ENCODE data around the gene DNMT1. TPM values are rescaled to one million over a fixed set of nuclear protein-coding genes. Genes with fewer than 3 reads are reported as not detected.
"Not testable (repeated sequence)": the region's sequence is repeated elsewhere in the genome, so short reads cannot be mapped to it uniquely, and the experiment has no call there.

The DNMT1 gene
- 10 to 100 TPM; 16.9 to 92.4 (median 37.4) TPM for total RNA-seq

- in situ Hi-C loops (cut with MboI; ENCODE audit: low pct_unique_long_range_greater_than_20kb in 2 of 9, low sequenced_read_pairs in 9 of 9, unreplicated experiment in 9 of 9): no loop called here
- 3% methylated on average over 6 of the region's 71 CpGs; no CpG with 5 or more reads in 9 of the 10 experiments for WGBS, 10 experiments
- peaks cover 5 to 7% of the 10 kb centered on the region in 2 donors for H3K4me1 ChIP-seq (replicated peaks in 1 of 2)
- peak within 1 kb of the TSS; percentile 92 to 100 (median 99) for H3K4me3 ChIP-seq
- peak within 1 kb of the TSS; percentile 85 to 90 for H3K27ac ChIP-seq
- peak; percentile 92 to 98 (median 97) for ATAC-seq (replicated peaks in 6 of 8)
Measured at GRCh38 chr19:10194500-10195198, at the start of gene DNMT1. Gene DNMT1, minus strand, starts transcription at chr19:10194953. Its CDS starts 54 bp downstream, at chr19:10194899.

- H3K27ac ChIP-seq: no peak overlapping the region
- H3K4me3 ChIP-seq: no peak overlapping the region
- in situ Hi-C loops (cut with MboI; ENCODE audit: low pct_unique_long_range_greater_than_20kb in 2 of 9, low sequenced_read_pairs in 9 of 9, unreplicated experiment in 9 of 9): loop anchor here in 3 of 9 experiments (25.0 kb wide), 1 partner anchor 306 kb away; the partner anchor contains the start of gene OLFM2 (in 3 of the 3)
- ATAC-seq (replicated peaks in 6 of 8): no peak
- WGBS, 10 experiments: 20 to 100% (median 92%) methylated on average over 1 to 5 of the region's 7 CpGs; no CpG with 5 or more reads in 3 of the 10 experiments
- no peaks in the 10 kb centered on the region for H3K4me1 ChIP-seq (replicated peaks in 1 of 2)
Measured at GRCh38 chr19:10243606-10244005, 48.9 kb upstream of the DNMT1 start.

GRCh38 chr19:10241826-10242449 is 47.2 kb upstream of the DNMT1 start:
- ATAC-seq (replicated peaks in 6 of 8); H3K4me3 ChIP-seq; H3K4me1 ChIP-seq (replicated peaks in 1 of 2); H3K27ac ChIP-seq: not testable (repeated sequence)
- WGBS, 10 experiments: 85 to 100% (median 94%) methylated on average over 2 to 6 of the region's 11 CpGs; no CpG with 5 or more reads in 3 of the 10 experiments
- in situ Hi-C loops (cut with MboI; ENCODE audit: low pct_unique_long_range_greater_than_20kb in 2 of 9, low sequenced_read_pairs in 9 of 9, unreplicated experiment in 9 of 9): loop anchor here in 3 of 9 experiments (25.0 kb wide), 1 partner anchor 305 kb away; the partner anchor contains the start of gene OLFM2 (in 3 of the 3)

- no peak overlapping the region for H3K4me3 ChIP-seq
- ATAC-seq (replicated peaks in 6 of 8): peak in 6 of 8 experiments; percentile 21 to 83 (median 56)
- H3K27ac ChIP-seq: no peak overlapping the region
- in situ Hi-C loops (cut with MboI; ENCODE audit: low pct_unique_long_range_greater_than_20kb in 2 of 9, low sequenced_read_pairs in 9 of 9, unreplicated experiment in 9 of 9): loop anchor here in 3 of 9 experiments (25.0 kb wide), 1 partner anchor 301 kb away; the partner anchor contains the start of gene OLFM2 (in 3 of the 3)
- H3K4me1 ChIP-seq (replicated peaks in 1 of 2): peaks cover 8 to 11% of the 10 kb centered on the region in 2 donors
- WGBS, 10 experiments: 0 to 100% (median 46%) methylated on average over 1 to 7 of the region's 12 CpGs; no CpG with 5 or more reads in 2 of the 10 experiments
Measured at GRCh38 chr19:10238172-10238783, 43.5 kb upstream of the DNMT1 start.

GRCh38 chr19:10237702-10238101 is 42.9 kb upstream of the DNMT1 start:
- peaks cover 8 to 11% of the 10 kb centered on the region in 2 donors for H3K4me1 ChIP-seq (replicated peaks in 1 of 2)
- WGBS, 10 experiments: 20 to 100% (median 90%) methylated on average over 1 to 3 of the region's 6 CpGs; no CpG with 5 or more reads in 4 of the 10 experiments
- in situ Hi-C loops (cut with MboI; ENCODE audit: low pct_unique_long_range_greater_than_20kb in 2 of 9, low sequenced_read_pairs in 9 of 9, unreplicated experiment in 9 of 9): loop anchor here in 3 of 9 experiments (25.0 kb wide), 1 partner anchor 300 kb away; the partner anchor contains the start of gene OLFM2 (in 3 of the 3)
- ATAC-seq (replicated peaks in 6 of 8): no peak
- H3K27ac ChIP-seq: no peak overlapping the region
- H3K4me3 ChIP-seq: no peak overlapping the region

- Histone ChIP-seq H3K27ac (peak overlapping the region in 1 of 2 donors; percentile 90), H3K4me1 (replicated peaks in 1 of 2) (peaks cover 8 to 13% of the 10 kb centered on the region in 2 donors)
- H3K4me3 ChIP-seq; ATAC-seq (replicated peaks in 6 of 8): not testable (repeated sequence)
- 13 to 100% (median 95%) methylated on average over 1 to 7 of the region's 7 CpGs; no CpG with 5 or more reads in 5 of the 10 experiments for WGBS, 10 experiments
- in situ Hi-C loops (cut with MboI; ENCODE audit: low pct_unique_long_range_greater_than_20kb in 2 of 9, low sequenced_read_pairs in 9 of 9, unreplicated experiment in 9 of 9): loop anchor here in 3 of 9 experiments (25.0 kb wide), 1 partner anchor 298 kb away; the partner anchor contains the start of gene OLFM2 (in 3 of the 3)
Measured at GRCh38 chr19:10235409-10235808, 40.7 kb upstream of the DNMT1 start.

GRCh38 chr19:10235003-10235402 is 40.2 kb upstream of the DNMT1 start:
- Histone ChIP-seq H3K4me1 (replicated peaks in 1 of 2) (peaks cover 8 to 13% of the 10 kb centered on the region in 2 donors), H3K27ac (no peak overlapping the region), H3K4me3 (no peak overlapping the region)
- 44 to 100% (median 88%) methylated on average over 2 to 4 of the region's 4 CpGs; no CpG with 5 or more reads in 1 of the 10 experiments for WGBS, 10 experiments
- in situ Hi-C loops (cut with MboI; ENCODE audit: low pct_unique_long_range_greater_than_20kb in 2 of 9, low sequenced_read_pairs in 9 of 9, unreplicated experiment in 9 of 9): loop anchor here in 3 of 9 experiments (25.0 kb wide), 1 partner anchor 298 kb away; the partner anchor contains the start of gene OLFM2 (in 3 of the 3)
- no peak for ATAC-seq (replicated peaks in 6 of 8)

GRCh38 chr19:10233946-10234345 is 39.2 kb upstream of the DNMT1 start:
- 38 to 100% (median 50%) methylated on average over 1 to 3 of the region's 4 CpGs; no CpG with 5 or more reads in 3 of the 10 experiments for WGBS, 10 experiments
- Histone ChIP-seq H3K4me3 (no peak overlapping the region), H3K27ac (no peak overlapping the region), H3K4me1 (replicated peaks in 1 of 2) (peaks cover 8 to 21% of the 10 kb centered on the region in 2 donors)
- in situ Hi-C loops (cut with MboI; ENCODE audit: low pct_unique_long_range_greater_than_20kb in 2 of 9, low sequenced_read_pairs in 9 of 9, unreplicated experiment in 9 of 9): loop anchor here in 3 of 9 experiments (25.0 kb wide), 1 partner anchor 297 kb away; the partner anchor contains the start of gene OLFM2 (in 3 of the 3)
- ATAC-seq (replicated peaks in 6 of 8): no peak

- Histone ChIP-seq H3K27ac (peak overlapping the region in 1 of 2 donors; percentile 76), H3K4me3 (peak overlapping the region; percentile 76 to 99 (median 87)), H3K4me1 (replicated peaks in 1 of 2) (peaks cover 8 to 32% of the 10 kb centered on the region in 2 donors)
- in situ Hi-C loops (cut with MboI; ENCODE audit: low pct_unique_long_range_greater_than_20kb in 2 of 9, low sequenced_read_pairs in 9 of 9, unreplicated experiment in 9 of 9): loop anchor here in 3 of 9 experiments (25.0 kb wide), 1 partner anchor 294 kb away; the partner anchor contains the start of gene OLFM2 (in 3 of the 3)
- 50 to 94% (median 66%) methylated on average over 2 to 5 of the region's 8 CpGs; no CpG with 5 or more reads in 5 of the 10 experiments for WGBS, 10 experiments
- ATAC-seq (replicated peaks in 6 of 8): no peak
Measured at GRCh38 chr19:10231612-10232228, 37.0 kb upstream of the DNMT1 start.

GRCh38 chr19:10230861-10231611 is 36.3 kb upstream of the DNMT1 start, which contains the start of gene S1PR2:
Gene S1PR2, minus strand, starts transcription at chr19:10231331. Its CDS starts 6,426 bp downstream, at chr19:10224905.
- Histone ChIP-seq H3K27ac (peak within 1 kb of the TSS; percentile 76 to 85), H3K4me1 (replicated peaks in 1 of 2) (peaks cover 3 to 29% of the 10 kb centered on the region in 2 donors), H3K4me3 (peak within 1 kb of the TSS; percentile 76 to 99 (median 87))
- in situ Hi-C loops (cut with MboI; ENCODE audit: low pct_unique_long_range_greater_than_20kb in 2 of 9, low sequenced_read_pairs in 9 of 9, unreplicated experiment in 9 of 9): loop anchor here in 3 of 9 experiments (25.0 kb wide), 1 partner anchor 294 kb away; the partner anchor contains the start of gene OLFM2 (in 3 of the 3)
- 20% methylated on average over 1 of the region's 73 CpGs; no CpG with 5 or more reads in 9 of the 10 experiments for WGBS, 10 experiments
- peak; percentile 68 to 89 (median 72) for ATAC-seq (replicated peaks in 6 of 8)
